COLO829 (cell line): ENCODE results near the gene STARD3.

Experiments used
- DNase-seq: peaks from one replicate; pipeline ENCODE4 v3.0.0; 2012; ENCODE audit warnings: low spot score

STARD3 gene

DNA sequence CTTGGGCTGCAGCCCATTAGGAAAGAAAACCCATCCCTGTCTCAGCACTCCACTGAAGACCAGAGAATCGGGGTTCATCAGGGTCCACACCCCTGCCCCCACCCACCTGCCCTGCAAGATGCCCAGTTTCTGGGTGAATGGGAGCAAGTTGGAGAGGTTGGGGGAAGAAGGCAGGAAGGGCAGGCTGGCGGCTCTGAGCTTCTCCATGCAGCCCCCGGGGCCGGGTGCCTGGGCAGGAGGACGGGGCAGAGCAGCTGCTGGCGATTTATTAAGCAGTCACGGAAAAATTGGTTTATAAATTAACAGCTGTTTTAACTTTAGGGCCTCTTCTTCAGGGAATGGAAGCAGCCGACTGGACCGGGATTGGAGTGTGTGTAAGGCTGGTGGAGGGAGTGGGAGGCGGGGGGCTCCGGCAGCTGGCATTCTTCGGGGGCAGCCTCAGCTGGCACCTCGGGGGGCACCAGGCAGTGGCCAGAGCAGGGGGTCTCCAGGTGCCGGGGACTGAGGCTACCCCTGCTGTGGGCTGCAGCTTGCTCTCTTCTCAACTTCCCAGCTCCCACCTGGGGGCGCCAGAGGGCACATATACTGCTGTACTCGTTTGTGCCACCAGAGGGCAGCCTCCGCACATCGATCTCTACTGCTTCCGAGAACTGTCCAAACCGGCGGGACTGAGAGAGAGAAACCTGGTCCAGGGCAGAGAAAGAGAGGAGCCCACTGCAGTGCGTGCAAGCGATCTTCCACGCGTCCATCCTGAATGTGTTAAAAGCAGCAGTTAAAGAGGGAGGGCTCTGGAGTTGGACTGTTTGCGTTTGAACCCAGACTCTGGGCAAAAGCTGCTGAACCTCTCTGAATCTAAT, 15.2 kb upstream of the STARD3 start:
- peak; percentile 82 for DNase-seq

DNA sequence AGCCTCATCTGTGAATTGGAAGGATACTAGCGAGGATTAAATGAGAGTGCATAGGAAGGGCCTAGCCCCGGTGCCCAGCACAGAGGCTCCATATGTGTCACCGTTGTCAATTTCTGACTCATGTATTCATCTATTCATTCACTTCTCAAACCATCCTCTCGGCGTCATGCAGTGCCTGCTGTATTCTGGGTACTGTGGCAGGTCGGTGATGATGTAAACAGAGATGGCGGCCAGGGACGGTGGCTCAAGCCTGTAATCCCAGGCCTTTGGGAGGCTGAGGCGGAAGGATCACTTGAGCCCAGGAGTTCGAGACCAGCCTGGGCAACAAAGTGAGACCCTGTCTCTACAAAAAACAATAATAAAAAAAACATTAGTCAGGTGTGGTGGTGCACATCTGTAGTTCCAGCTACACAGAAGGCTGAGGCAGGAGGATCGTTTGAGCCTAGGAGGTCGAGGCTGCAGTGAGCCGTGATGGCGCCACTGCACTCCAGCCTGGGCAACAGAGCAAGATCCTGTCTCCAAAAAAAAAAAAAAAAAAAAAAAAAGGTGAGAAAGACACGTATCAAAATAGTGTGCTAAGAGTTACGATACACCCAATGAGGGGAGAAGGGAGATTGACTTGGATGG, 14.5 kb upstream of the STARD3 start:
- DNase-seq = no peak

- DNase-seq = peak; percentile 68
These were observed 13.5 kb upstream of the STARD3 start for GRCh38 chr17:39623356-39623950.

GRCh38 chr17:39624313-39624712, 12.6 kb upstream of the STARD3 start:
- DNase-seq = no peak

DNA sequence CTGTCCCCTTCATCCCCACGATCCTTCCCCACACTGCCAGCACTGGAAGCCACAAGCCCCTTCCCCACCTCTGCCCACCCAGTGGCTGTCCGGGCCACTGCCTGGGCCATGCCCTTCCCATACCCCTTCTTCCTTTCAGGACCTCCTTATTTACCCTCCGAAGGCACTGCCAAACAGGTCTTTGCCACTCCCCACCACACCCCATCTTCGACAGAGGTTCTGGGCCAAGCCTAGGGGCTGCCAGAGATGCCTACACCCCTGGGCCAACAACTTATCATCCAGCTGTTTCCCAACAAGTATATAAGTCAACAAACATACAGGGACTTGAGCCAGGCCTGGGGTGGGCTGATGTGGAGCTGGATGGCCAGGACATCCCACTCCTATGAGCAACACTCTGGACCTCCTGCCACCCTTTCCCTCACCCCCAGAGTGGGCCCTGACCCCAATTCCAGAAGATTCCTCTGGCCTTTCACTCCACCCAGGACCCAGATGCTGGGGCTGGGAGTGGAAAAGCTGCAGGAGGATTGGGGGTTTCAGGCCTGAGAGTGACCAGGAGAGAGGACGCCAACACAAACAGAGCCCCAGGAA, 11.7 kb upstream of the STARD3 start:
- DNase-seq = no peak

GRCh38 chr17:39626171-39627046, 10.5 kb upstream of the STARD3 start, which contains the start of gene PPP1R1B:
Gene PPP1R1B, plus strand, starts transcription at chr17:39626952. Its CDS starts 441 bp downstream, at chr17:39627393.
- no peak for DNase-seq

- no peak for DNase-seq
These were observed 9.8 kb upstream of the STARD3 start for GRCh38 chr17:39627047-39627711.

DNA sequence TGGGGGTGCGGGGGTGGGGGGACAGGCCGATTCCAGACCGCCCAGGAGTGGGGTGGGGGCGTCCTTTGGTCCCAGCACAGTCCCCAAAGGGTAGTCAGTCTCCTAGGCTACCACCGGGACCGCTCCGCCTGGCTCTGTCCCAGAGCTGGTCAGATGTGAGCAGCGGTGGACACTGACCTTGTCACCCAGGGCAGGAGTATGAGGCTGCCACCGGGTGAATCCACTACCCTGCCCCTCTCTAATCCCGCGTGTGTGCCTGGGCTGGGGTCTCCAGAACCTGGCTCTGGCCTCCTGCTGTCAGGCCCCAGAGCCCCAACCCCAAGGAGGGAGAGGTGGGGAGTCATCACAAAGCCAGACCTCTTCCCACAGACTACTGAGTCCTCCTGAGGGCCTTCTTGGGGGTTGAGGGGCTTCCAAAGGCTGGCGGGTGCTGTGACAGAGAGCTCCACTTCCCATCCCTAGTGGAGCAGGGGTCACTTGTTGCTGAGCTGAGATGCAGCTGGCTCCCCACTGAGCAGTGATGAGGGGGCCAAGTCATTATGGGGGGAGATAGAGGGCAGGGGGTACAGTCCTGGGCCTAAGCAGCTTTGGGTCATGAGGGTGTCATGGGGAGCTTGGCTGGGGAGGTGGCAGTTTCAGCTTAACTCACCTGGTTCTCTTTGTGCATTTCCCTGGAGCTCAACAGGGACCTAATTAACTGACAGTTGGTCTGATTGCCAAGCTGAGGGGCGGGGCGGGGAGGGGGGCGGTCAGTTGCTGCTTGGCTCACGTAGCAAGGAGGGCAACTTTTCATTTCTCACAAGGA, 9.0 kb upstream of the STARD3 start:
- DNase-seq = no peak

DNA sequence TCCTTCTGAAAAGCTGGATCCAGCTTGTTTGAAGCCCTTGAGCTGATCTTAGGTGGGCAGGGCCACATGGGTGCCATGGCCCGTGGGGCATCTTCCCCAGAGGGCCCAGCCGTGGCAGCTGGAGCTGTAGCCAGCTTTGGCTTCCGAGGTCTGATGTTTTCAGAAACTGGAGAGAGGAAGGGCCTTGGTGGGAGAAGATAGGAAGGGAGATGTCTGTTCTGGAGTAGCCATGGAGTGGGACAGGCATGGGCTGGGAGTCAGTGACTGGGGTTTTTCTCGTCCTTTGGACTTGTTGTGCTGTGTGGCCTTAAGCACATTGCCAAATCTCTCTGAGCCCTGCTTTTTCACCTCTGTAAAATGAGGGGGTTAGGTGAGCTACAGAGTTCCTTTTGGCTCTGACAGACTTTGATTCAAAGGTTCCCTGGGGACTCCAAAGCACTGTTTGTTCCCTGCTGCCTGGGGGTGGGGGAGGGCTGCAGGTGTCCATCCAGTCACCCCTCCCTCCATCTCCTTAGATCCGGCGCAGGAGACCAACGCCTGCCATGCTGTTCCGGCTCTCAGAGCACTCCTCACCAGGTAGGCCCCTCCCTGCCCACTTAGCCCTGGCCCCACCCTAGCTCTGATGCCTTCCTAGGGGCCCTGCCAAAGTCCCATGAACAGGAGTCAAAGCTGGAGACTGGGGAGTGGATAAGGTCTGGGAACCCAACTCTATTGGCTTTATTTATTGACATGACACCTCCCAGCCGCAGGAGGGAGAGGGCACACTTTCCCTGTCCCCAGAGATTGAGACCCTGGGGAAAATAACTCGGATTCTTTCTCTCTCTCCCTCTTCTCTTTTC, 8.1 kb upstream of the STARD3 start:
- DNase-seq = no peak

- DNase-seq = no peak
These were observed 7.5 kb upstream of the STARD3 start for GRCh38 chr17:39629494-39629880.

DNA sequence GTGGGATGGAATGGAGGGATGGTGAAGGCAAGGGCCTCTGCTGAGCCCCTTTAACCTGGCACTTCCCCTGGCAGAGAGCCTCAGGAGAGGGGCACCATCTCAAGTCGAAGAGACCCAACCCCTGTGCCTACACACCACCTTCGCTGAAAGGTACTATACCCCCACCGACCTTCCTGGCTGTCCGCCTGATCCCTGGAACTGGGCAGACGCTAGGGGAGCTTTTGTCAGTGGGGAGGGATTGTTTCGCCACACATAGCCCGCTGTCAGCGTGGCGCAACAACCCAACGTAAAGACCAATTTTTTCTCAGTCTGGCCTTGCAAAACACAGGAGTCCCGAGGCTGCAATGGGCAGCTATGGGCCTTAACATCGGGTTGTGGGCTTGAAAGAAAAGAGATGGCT, 7.0 kb upstream of the STARD3 start:
- DNase-seq = no peak

DNA sequence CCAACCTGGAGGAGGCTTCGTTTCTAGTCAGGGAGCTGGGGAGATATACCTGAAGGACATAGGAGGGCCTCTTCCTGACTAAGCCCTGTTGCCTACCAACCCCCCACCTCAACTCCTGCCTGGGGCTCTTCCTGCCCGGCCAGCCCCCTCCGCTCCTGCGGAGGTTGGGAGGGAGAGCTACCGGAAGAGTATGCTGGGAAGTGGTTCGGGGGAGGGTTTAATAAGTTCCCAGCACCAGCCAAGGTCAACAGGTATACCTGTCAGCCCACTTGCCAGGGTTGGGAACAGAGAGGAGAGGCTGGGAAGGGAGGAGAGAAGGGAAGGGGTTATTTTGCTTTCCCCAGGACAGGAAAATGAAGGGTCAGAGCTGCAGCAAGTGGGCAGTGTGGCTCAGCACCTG, 5.5 kb upstream of the STARD3 start:
- no peak for DNase-seq

DNA sequence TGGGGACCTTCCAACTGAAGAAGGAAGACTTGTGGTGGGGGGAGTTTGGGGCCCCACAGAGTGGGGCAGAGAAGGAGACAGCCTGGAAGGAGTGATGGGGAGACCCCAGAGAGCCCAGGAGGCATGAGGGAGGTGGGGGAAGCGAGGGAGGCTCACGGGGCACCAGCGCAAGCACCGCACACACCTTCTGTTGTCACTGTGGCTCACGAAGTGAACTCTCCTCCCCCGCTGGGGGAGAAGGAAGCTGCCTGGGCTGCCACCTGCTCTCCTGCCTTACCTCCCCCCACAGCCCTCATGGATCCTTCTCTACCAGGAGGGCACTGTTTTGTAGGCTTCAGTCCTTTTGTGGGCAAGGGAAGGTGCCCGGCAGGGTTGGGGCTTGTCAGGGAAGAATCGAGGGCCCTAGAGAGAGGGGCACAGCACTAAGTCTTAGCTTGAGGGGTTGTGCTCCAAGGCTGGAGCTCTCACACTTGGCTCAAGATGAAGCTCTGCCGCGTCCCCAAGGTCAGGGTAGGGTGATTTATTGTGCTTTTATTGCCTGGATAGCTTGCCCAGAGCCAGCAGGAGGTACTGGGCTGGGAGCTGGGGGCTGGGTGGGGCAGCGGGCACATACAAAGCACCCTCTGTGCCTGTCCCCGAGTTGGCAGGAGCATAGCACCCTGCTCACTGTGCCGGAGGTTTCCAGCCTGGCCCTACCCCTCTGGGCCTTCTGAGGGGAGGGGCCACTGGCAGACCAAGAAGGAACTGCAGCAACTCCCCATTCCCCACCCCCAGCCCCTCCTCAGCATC, 4.6 kb upstream of the STARD3 start:
- peak; percentile 41 for DNase-seq

- DNase-seq = no peak
These were observed 3.3 kb upstream of the STARD3 start for GRCh38 chr17:39633570-39634183.

DNA sequence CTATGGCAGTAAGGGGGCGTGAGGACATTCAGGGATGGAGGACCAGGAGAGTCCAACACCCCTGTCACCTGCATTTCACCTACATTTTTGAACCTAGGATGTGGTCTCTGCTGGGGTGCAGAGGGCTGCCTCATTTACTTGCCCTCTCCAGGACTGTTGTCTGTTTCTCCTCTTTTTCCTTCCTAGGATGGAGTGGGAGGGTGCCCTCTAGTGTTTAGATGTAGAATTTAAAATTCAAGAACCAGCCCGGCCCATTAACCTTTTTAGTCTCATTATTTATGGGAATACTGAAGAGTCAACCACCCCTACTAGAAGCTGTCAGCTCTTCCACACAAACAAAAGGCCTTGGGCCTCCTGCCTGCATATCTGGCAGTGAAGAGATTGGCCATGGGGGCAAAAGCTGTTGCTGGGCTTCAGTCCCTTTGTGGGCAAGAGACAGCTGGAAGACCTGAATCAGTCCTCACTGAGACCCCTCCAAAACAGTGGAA, 2.5 kb upstream of the STARD3 start:
- DNase-seq = no peak

GRCh38 chr17:39635614-39636176, 1.2 kb upstream of the STARD3 start:
- no peak for DNase-seq

DNA sequence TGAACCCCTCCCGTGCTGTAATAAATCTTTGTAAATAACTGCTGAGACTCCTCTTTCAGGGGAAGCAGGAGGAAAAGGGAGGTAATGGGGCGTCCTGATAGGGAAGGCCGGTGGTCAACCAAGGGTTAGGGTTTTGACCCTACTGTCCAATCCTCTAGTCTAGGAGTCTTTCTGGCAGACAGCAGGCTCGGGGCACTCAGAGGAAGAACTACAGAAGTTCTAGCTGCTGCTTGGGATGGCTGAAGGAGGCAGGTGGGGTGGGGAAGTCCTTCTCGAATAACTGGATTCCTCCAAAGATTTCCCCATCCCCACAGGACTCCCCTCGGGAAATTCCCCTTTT, 387 bp upstream of the STARD3 start:
- DNase-seq = no peak

DNA sequence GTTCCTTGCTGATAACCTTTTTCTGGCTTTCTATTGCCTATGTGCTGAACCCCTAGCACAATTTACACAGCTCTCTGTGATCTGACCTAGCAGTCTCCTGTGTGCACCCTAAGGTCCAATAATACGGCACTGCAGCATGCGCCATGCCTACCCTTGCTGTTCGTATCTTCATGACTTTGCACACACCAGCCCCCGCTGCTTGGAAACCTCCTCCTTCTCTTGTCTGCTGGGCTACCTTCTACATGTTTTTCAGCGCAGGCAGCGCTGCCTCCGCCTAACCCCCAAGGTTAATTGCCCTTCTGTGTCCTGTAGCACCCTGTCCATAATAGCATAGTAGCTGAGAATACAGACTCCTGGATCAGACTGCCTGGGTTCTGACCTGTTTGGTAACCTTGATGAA, 1.4 kb downstream of the STARD3 start:
- no peak for DNase-seq
